H1 (cell line): ENCODE results near the gene SMIM34. TPM values are rescaled to one million over a fixed set of nuclear protein-coding genes. Genes with fewer than 3 reads are reported as not detected.
"Not testable (repeated sequence)": the region's sequence is repeated elsewhere in the genome, so short reads cannot be mapped to it uniquely, and the experiment has no call there.

Experiments
- CTCF ChIA-PET: fragments of 300-600 bp; sonication (Branson Sonifier 250); formaldehyde crosslinking; loops from one replicate; lab custom pipeline; 2021; ENCODE audit not compliant: partially characterized antibody; lab: Charles Lee
- POLR2A ChIA-PET: fragments of 300-600 bp; sonication (Branson Sonifier 250); formaldehyde crosslinking; loops from one replicate; lab custom pipeline; 2021; ENCODE audit warnings: inconsistent platforms; ENCODE audit not compliant: partially characterized antibody; lab: Charles Lee
- DNase-seq, 2 experiments: peaks; one replicate each; pipeline versions ENCODE4 v3.0.0 to v3.0.0-alpha.2; 2010 to 2022; ENCODE audit warnings: low spot score in 2 of 2, low read depth in 1 of 2, mixed read lengths in 1 of 2
- FAIRE-seq: peaks from 2 replicates; lab custom pipeline; 2011; peaks lifted over from hg19 to GRCh38; lab: Jason Lieb, UNC
- H2AFZ ChIP-seq: 2 replicates; pipeline ENCODE4 v1.8.1; 2012; ENCODE audit warnings: low read length, inconsistent platforms
- H2AK5ac ChIP-seq: 2 replicates; pipeline ENCODE4 v1.6.1; 2013; ENCODE audit warnings: low read depth, low read length
- H2BK120ac ChIP-seq: replicated peaks from 2 replicates; pipeline ENCODE3; 2013; ENCODE audit warnings: low read depth, low read length, inconsistent platforms
- H2BK12ac ChIP-seq: 2 replicates; pipeline ENCODE4 v1.6.1; 2013; ENCODE audit warnings: low read depth, low read length
- H2BK15ac ChIP-seq: 2 replicates; pipeline ENCODE4 v1.6.1; 2013; ENCODE audit warnings: low read length
- H2BK20ac ChIP-seq: 2 replicates; pipeline ENCODE4 v1.6.1; 2013; ENCODE audit warnings: low read length
- H2BK5ac ChIP-seq: 2 replicates; pipeline ENCODE4 v1.6.1; 2013; ENCODE audit warnings: low read depth, low read length
- H3K14ac ChIP-seq: 2 replicates; pipeline ENCODE4 v1.6.1; 2013; ENCODE audit warnings: inconsistent platforms; ENCODE audit not compliant: insufficient read length
- H3K18ac ChIP-seq: 2 replicates; pipeline ENCODE4 v1.6.1; 2013; ENCODE audit warnings: low read length; ENCODE audit errors: extremely low read depth
- H3K23ac ChIP-seq: 2 replicates; pipeline ENCODE4 v1.6.1; 2013; ENCODE audit warnings: inconsistent platforms; ENCODE audit not compliant: insufficient read length
- H3K23me2 ChIP-seq: 2 replicates; pipeline ENCODE4 v1.6.1; 2013; ENCODE audit warnings: low read depth, low read length
- H3K27ac ChIP-seq: 2 replicates; pipeline ENCODE4 v1.6.1; 2011; ENCODE audit warnings: low read depth, low read length, inconsistent platforms
- H3K27me3 ChIP-seq, 4 experiments: replicated peaks in 1 of 4; 1 replicate in 1 of 4; 2 replicates in 3 of 4; pipeline versions ENCODE4 v1.6.1 to v1.8.1; 2011 to 2013; ENCODE audit warnings: low read length in 3 of 4, mild to moderate bottlenecking in 3 of 4, inconsistent platforms in 2 of 4, mixed read lengths in 2 of 4, moderate library complexity in 1 of 4; ENCODE audit not compliant: control insufficient read depth in 3 of 4, insufficient read depth in 3 of 4; ENCODE audit errors: extremely low read depth in 1 of 4
- H3K36me3 ChIP-seq, 4 experiments: 2 replicates each; pipeline versions ENCODE4 v1.6.1 to v1.8.1; 2011 to 2013; ENCODE audit warnings: mild to moderate bottlenecking in 4 of 4, low read length in 3 of 4, moderate library complexity in 2 of 4, control low read depth in 1 of 4, inconsistent platforms in 1 of 4; ENCODE audit not compliant: insufficient read depth in 4 of 4, control insufficient read depth in 2 of 4
- H3K4ac ChIP-seq: replicated peaks from 2 replicates; pipeline ENCODE3; 2013; ENCODE audit warnings: low read length, low read depth, mixed read lengths, inconsistent platforms; ENCODE audit not compliant: insufficient read length
- H3K4me1 ChIP-seq, 4 experiments: replicated peaks in 1 of 4; 1 replicate in 1 of 4; 2 replicates in 3 of 4; pipeline versions ENCODE4 v1.6.1 to v1.8.1; 2011 to 2013; ENCODE audit warnings: low read length in 3 of 4, inconsistent platforms in 2 of 4, mixed read lengths in 1 of 4; ENCODE audit not compliant: insufficient read depth in 4 of 4, control insufficient read depth in 3 of 4
- H3K4me2 ChIP-seq, 2 experiments: 2 replicates each; pipeline versions ENCODE4 v1.6.1 to v1.8.1; 2011 to 2013; ENCODE audit warnings: low read depth in 2 of 2, low read length in 2 of 2, control low read depth in 1 of 2, inconsistent platforms in 1 of 2, mild to moderate bottlenecking in 1 of 2; ENCODE audit not compliant: insufficient read depth in 1 of 2
- H3K4me3 ChIP-seq, 4 experiments: fragments of 200-600, 300-600 bp in 1 of 4; sonication (generic), shearing (Covaris generic), sonication (Bioruptor Twin) in 1 of 4; 2 replicates each; pipeline versions ENCODE4 v1.5.1 to v1.8.1; 2011 to 2016; ENCODE audit warnings: low read length in 4 of 4, low read depth in 3 of 4, control low read depth in 2 of 4, inconsistent platforms in 2 of 4, mild to moderate bottlenecking in 2 of 4, mixed read lengths in 1 of 4, moderate library complexity in 1 of 4; ENCODE audit not compliant: insufficient read depth in 2 of 4; ENCODE audit errors: extremely low read depth in 1 of 4
- H3K56ac ChIP-seq: replicated peaks from 2 replicates; pipeline ENCODE3; 2013; ENCODE audit warnings: low read depth, mild to moderate bottlenecking, mixed read lengths, low read length, inconsistent platforms; ENCODE audit not compliant: insufficient read length
- H3K79me1 ChIP-seq: 2 replicates; pipeline ENCODE4 v1.6.1; 2013; ENCODE audit warnings: low read depth, low read length, control low read depth
- H3K79me2 ChIP-seq, 2 experiments: 2 replicates each; pipeline versions ENCODE4 v1.6.1 to v1.8.1; 2012 to 2013; ENCODE audit warnings: low read length in 2 of 2, mild to moderate bottlenecking in 2 of 2, inconsistent platforms in 1 of 2; ENCODE audit not compliant: insufficient read depth in 2 of 2, control insufficient read depth in 1 of 2
- H3K9ac ChIP-seq, 4 experiments: replicated peaks in 1 of 4; 1 replicate in 1 of 4; 2 replicates in 3 of 4; pipeline versions ENCODE4 v1.6.1 to v1.8.1; 2011 to 2013; ENCODE audit warnings: low read depth in 3 of 4, low read length in 3 of 4, control low read depth in 2 of 4, mild to moderate bottlenecking in 2 of 4, moderate library complexity in 2 of 4, inconsistent platforms in 1 of 4; ENCODE audit errors: extremely low read depth in 1 of 4
- H3K9me3 ChIP-seq, 2 experiments: 2 replicates each; pipeline versions ENCODE4 v1.6.1 to v1.8.1; 2012 to 2013; ENCODE audit warnings: mild to moderate bottlenecking in 2 of 2, moderate library complexity in 2 of 2, control low read depth in 1 of 2, inconsistent platforms in 1 of 2, low read depth in 1 of 2, low read length in 1 of 2, mixed read lengths in 1 of 2; ENCODE audit not compliant: insufficient read depth in 2 of 2
- H4K20me1 ChIP-seq, 2 experiments: replicated peaks in 1 of 2; 2 replicates each; pipeline versions ENCODE3 to v1.8.1; 2011 to 2013; ENCODE audit warnings: inconsistent platforms in 2 of 2, low read length in 2 of 2, mild to moderate bottlenecking in 1 of 2; ENCODE audit not compliant: insufficient read depth in 2 of 2, control insufficient read depth in 1 of 2
- H4K5ac ChIP-seq: 2 replicates; pipeline ENCODE4 v1.6.1; 2013; ENCODE audit warnings: low read length, low read depth, mixed read lengths, inconsistent platforms; ENCODE audit not compliant: insufficient read length
- H4K8ac ChIP-seq: 2 replicates; pipeline ENCODE4 v1.8.0; 2013; ENCODE audit warnings: mild to moderate bottlenecking, moderate library complexity, low read length, inconsistent platforms; ENCODE audit not compliant: insufficient read depth; ENCODE audit errors: extremely low read depth
- H4K91ac ChIP-seq: replicated peaks from 2 replicates; pipeline ENCODE3; 2013; ENCODE audit warnings: low read length, mixed read lengths, inconsistent platforms; ENCODE audit not compliant: insufficient read length
- WGBS, 2 experiments: shearing (Covaris generic) in 1 of 2; methylation state at CpG; one replicate each; pipeline versions ENCODE4 v1.1.6 to v1.1.7; 2013 to 2015; ENCODE audit warnings: low lambda C conversion rate in 2 of 2, mixed read lengths in 2 of 2, inconsistent platforms in 1 of 2, low coverage in 1 of 2, missing lambda C conversion rate in 1 of 2; ENCODE audit not compliant: insufficient replicate concordance in 2 of 2, insufficient coverage in 1 of 2, insufficient read length in 1 of 2; ENCODE audit errors: extremely low coverage in 1 of 2, missing lambda C conversion rate in 1 of 2; 5-methylcytosine and 5-hydroxymethylcytosine counted together
- polyA plus RNA-seq, 7 experiments: library from polyadenylated mRNA; depleted of rRNA in 3 of 7; stranded (reverse) in 5 of 7; unstranded in 2 of 7; fragments of >200 nt in 5 of 7; fragments of 200-250 nt in 2 of 7; gene quantifications; 1 replicate in 5 of 7; 2 replicates in 1 of 7; 4 replicates in 1 of 7; pipeline versions ENCODE4 v1.2.1 to v1.2.3, GENCODE V29; 2011 to 2013; ENCODE audit warnings: missing spikeins in 2 of 7, mixed read lengths in 2 of 7
- total RNA-seq: library from RNA; stranded (reverse); fragmentation: NEBNext Ultra II Directional; extraction: Animal tissue kit (Norgen Biotek cat#: 25700); gene quantifications from 2 replicates; pipeline ENCODE4 v1.2.1, GENCODE V29; 2021

Gene SMIM34
- total and polyA plus RNA-seq, 2 of the 8 experiments (the other 6 are each of a cell fraction or from before 2014, with no cell fraction given): not detected

DNA sequence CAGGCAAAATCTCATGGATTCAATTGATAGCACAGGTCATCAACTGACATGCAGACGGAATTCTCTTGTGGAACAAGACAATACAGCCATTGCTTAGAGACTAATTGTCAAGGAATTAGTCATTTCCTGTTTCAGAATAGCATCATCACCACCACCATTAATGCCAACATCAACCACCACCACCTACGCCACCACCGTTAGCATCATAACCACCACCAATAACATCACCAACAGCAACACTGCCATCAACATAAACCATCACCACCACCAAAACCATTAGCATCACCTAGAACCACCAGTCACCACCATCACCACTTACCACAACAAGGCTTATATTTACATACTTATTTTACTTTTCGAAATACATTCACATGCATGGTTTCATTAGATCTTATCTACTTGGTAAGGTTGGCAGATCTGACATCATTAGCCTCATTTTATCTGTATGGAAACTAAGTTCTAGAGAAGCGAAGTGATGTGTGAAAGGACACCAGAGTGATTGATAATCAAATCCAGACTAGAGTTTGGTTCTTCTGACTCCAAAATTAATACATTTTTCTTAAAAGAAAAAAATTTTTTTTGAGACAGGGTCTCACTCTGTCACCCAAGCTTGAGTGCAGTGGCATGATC is 6.2 kb downstream of the SMIM34 start:
- H2BK5ac ChIP-seq, H3K36me3 ChIP-seq, H2BK20ac ChIP-seq, H4K5ac ChIP-seq, H4K91ac ChIP-seq, H3K27ac ChIP-seq, H2BK12ac ChIP-seq, H3K79me1 ChIP-seq, H3K4me2 ChIP-seq, H3K23ac ChIP-seq, DNase-seq, H2AK5ac ChIP-seq, CTCF ChIA-PET, POLR2A ChIA-PET, H3K18ac ChIP-seq, H3K27me3 ChIP-seq, H4K20me1 ChIP-seq, H2BK120ac ChIP-seq, H3K56ac ChIP-seq, H3K14ac ChIP-seq, H2BK15ac ChIP-seq, H2AFZ ChIP-seq, H3K79me2 ChIP-seq, H3K23me2 ChIP-seq, H4K8ac ChIP-seq, H3K4me3 ChIP-seq, H3K9ac ChIP-seq, H3K4me1 ChIP-seq, H3K4ac ChIP-seq, H3K9me3 ChIP-seq, FAIRE-seq: not testable (repeated sequence)
- no CpG with 5 or more reads among the region's 5 CpGs for WGBS, 2 experiments

DNA sequence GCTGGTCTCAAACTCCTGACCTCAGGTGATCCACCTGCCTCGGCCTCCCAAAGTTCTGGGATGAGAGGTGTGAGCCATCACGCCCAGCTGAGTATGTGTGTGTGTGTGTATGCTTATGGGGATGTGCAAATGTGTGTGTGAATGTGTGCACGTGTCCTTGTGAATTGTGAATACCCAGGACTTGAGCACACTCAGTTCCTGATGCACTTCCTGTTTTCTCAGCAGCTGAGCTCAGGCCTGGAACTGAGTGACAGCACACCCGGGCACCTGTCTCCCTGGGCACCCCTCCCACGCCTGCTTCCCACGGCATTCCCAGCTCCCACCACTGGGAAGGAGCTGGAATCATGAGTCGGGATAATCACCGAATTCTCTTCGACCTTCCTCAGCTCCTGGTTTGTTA is 16.5 kb downstream of the SMIM34 start:
- H2BK20ac ChIP-seq, H2AFZ ChIP-seq, H3K79me1 ChIP-seq, H3K27ac ChIP-seq, H3K79me2 ChIP-seq, H3K4me3 ChIP-seq, H3K23ac ChIP-seq, H4K20me1 ChIP-seq, H3K56ac ChIP-seq, H3K4ac ChIP-seq, H4K5ac ChIP-seq, H3K9ac ChIP-seq, FAIRE-seq, DNase-seq, H4K91ac ChIP-seq, H2BK120ac ChIP-seq, H3K9me3 ChIP-seq, CTCF ChIA-PET, H4K8ac ChIP-seq, POLR2A ChIA-PET, H3K27me3 ChIP-seq, H2BK12ac ChIP-seq, H2BK5ac ChIP-seq, H3K18ac ChIP-seq, H3K4me1 ChIP-seq, H3K36me3 ChIP-seq, H3K4me2 ChIP-seq, H3K23me2 ChIP-seq, H2AK5ac ChIP-seq, H2BK15ac ChIP-seq, H3K14ac ChIP-seq: not testable (repeated sequence)
- WGBS, 2 experiments: no CpG with 5 or more reads among the region's 9 CpGs
